ENCODE data around the gene PIH1D1. TPM values are rescaled to one million over a fixed set of nuclear protein-coding genes. Genes with fewer than 3 reads are reported as not detected.

The PIH1D1 gene
- total and polyA plus RNA-seq, 2 of the 13 experiments (the other 11 are each of a cell fraction or from before 2014, with no cell fraction given) = 110 to 137 TPM

DNA sequence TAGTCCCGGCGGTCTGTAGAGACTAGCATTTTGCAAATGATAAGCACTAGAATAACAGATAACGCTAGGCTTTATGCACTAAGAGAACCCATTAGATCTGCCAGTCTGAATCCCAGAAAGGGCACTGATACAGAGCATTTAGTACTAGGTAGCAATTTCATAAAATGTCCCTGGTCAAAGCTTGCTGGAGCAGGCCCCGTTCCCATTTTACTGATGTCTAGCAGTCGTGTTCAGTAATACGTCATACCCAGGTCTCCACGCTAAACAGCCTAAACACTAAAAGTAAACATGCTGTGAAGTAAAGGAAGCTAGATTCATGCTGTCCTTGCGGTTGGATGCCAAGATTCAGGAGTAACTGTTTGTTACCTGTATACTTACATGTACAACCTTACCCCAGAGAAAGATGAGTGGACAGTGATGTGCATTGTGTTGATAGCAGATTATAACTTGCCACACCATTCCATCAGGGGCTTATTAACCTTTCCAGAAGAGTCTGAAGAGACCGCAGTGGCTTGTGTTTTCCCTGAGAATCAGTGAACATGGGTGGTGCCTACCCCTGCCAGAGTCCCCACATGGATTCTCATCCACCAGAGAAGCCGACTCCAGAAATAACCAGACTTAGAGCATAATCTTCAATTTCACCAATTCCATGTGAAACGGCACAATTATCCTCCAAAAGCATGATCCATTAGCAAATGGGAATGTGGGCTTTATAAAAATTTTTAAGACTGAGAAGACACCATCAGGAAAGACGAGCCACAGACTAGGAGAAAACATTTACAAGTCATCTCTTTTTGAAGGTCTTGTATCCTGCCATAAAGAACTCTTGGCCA is 41.2 kb upstream of the PIH1D1 start (continued):
- TF ChIP-seq ZNF777 (CRISPR knock-in tag; IDR thresholded peaks at IDR 0.05) = no peak
- peak; percentile 99 for TF ChIP-seq RBM22 (optimal IDR thresholded peaks at IDR 0.05; ENCODE audit: low read length)
- no peak for TF ChIP-seq SP140L (CRISPR knock-in tag; IDR thresholded peaks at IDR 0.05; ENCODE audit: borderline replicate concordance)
- TF ChIP-seq, protein P1, sequence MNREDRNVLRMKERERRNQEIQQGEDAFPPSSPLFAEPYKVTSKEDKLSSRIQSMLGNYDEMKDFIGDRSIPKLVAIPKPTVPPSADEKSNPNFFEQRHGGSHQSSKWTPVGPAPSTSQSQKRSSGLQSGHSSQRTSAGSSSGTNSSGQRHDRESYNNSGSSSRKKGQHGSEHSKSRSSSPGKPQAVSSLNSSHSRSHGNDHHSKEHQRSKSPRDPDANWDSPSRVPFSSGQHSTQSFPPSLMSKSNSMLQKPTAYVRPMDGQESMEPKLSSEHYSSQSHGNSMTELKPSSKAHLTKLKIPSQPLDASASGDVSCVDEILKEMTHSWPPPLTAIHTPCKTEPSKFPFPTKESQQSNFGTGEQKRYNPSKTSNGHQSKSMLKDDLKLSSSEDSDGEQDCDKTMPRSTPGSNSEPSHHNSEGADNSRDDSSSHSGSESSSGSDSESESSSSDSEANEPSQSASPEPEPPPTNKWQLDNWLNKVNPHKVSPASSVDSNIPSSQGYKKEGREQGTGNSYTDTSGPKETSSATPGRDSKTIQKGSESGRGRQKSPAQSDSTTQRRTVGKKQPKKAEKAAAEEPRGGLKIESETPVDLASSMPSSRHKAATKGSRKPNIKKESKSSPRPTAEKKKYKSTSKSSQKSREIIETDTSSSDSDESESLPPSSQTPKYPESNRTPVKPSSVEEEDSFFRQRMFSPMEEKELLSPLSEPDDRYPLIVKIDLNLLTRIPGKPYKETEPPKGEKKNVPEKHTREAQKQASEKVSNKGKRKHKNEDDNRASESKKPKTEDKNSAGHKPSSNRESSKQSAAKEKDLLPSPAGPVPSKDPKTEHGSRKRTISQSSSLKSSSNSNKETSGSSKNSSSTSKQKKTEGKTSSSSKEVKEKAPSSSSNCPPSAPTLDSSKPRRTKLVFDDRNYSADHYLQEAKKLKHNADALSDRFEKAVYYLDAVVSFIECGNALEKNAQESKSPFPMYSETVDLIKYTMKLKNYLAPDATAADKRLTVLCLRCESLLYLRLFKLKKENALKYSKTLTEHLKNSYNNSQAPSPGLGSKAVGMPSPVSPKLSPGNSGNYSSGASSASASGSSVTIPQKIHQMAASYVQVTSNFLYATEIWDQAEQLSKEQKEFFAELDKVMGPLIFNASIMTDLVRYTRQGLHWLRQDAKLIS (CRISPR knock-in tag; IDR thresholded peaks at IDR 0.05) = peak; percentile 74
- peak; percentile 14; the same call in 1 of the 2 replicates for TF ChIP-seq CBFB (CRISPR knock-in tag; IDR thresholded peaks at IDR 0.05)
- TF ChIP-seq ZNF547 (CRISPR knock-in tag; IDR thresholded peaks at IDR 0.05) = no peak

DNA sequence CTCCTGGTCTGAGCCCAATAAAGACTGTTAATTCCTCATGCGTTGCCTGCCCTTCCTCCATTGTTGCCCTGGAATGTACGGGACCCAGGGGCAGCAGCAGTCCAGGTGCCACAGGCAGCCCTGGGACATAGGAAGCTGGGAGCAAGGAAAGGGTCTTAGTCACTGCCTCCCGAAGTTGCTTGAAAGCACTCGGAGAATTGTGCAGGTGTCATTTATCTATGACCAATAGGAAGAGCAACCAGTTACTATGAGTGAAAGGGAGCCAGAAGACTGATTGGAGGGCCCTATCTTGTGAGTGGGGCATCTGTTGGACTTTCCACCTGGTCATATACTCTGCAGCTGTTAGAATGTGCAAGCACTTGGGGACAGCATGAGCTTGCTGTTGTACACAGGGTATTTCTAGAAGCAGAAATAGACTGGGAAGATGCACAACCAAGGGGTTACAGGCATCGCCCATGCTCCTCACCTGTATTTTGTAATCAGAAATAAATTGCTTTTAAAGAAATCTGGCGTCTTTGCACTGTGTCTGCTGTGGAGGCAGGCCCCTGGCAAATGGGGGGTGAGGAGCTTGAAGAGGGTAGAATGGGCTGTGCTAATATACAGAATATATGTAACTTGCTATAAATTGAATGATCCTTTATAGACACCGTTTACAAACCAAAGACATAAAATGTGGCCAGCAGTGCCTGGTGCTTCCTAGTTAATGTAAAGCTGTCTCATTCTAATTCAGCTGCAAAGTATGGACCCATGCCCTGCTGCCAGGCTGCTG is 40.4 kb upstream of the PIH1D1 start:
- peaks cover 0 to 6% of the 10 kb centered on the region in 2 experiments; a peak in 1 of 5 replicates for H3K27me3 ChIP-seq (ENCODE audit: control insufficient read depth in 1 of 2, insufficient read depth in 2 of 2, low read length in 2 of 2)
- DNase-seq (ENCODE audit: low spot score) = no peak
- H3K4me1 ChIP-seq (ENCODE audit: insufficient read depth, low read length) = peaks cover 32% of the 10 kb centered on the region
- no peak for FAIRE-seq
- H3K79me2 ChIP-seq (ENCODE audit: insufficient read depth, low read length) = peaks cover 44% of the 10 kb centered on the region
- H4K20me1 ChIP-seq (ENCODE audit: insufficient read depth, low read length) = peaks cover 45% of the 10 kb centered on the region
- ChIA-PET POLR2A (interaction anchor here (0.7 to 1.8 kb wide), 6 partner anchors 13 to 148 kb away, joined by 3 to 10 read pairs (median 4); partner anchors contain the start of genes ALDH16A1, FCGRT, NOSIP and PIH1D1), CTCF (ENCODE audit: low intra/inter-chr PET ratio, low total read pairs) (no interaction called here)
- no peak for ATAC-seq
- no peaks in the 10 kb centered on the region for H3K9me3 ChIP-seq (ENCODE audit: low read length)
- TSS peak; percentile 26 for BruUV-seq (replicated peaks)
- 90% methylated on average over 4 of the region's 7 CpGs for WGBS (ENCODE audit: low lambda C conversion rate)
- no peak overlapping the region for H2AFZ ChIP-seq (ENCODE audit: low read length)
- H3K9ac ChIP-seq (ENCODE audit: insufficient read depth, low read depth, low read length) = no peak overlapping the region
- no peak overlapping the region for H3K4me2 ChIP-seq (ENCODE audit: low read depth, low read length)
- intact Hi-C loops (cut with micrococcal nuclease; ENCODE audit: unreplicated experiment) (no loop called here), in situ Hi-C loops (cut with HindIII; ENCODE audit: extremely low pct_ligation_motif_present, low pct_unique_long_range_greater_than_20kb) (no loop called here)
- H3K36me3 ChIP-seq (replicated peaks in 1 of 2; ENCODE audit: control insufficient read depth in 1 of 2, insufficient read depth in 2 of 2, low read length in 2 of 2) = peaks cover 19 to 40% of the 10 kb centered on the region in 2 experiments
- peak overlapping the region; percentile 27 for H3K27ac ChIP-seq (ENCODE audit: extremely low read length, insufficient read depth, low read length)
- no peak overlapping the region for H3K4me3 ChIP-seq (replicated peaks in 1 of 3; ENCODE audit: insufficient read depth in 1 of 3, low read depth in 2 of 3, low read length in 3 of 3)
- TF ChIP-seq SNAI1 (CRISPR knock-in tag; IDR thresholded peaks at IDR 0.05; ENCODE audit: borderline replicate concordance) (no peak), RBFOX2 (IDR thresholded peaks at IDR 0.05; ENCODE audit: low read depth, low read length) (peak; percentile 89), POLR2AphosphoS2 (IDR thresholded peaks at IDR 0.05; ENCODE audit: low read depth, low read length) (peak; percentile 78; the same call in 1 of the 2 replicates), IRX3 (CRISPR knock-in tag; IDR thresholded peaks at IDR 0.05; ENCODE audit: borderline replicate concordance, low read depth) (0 out of 2 replicates have a peak, but pooled peaks have one; percentile 39), NR2F2 (IDR thresholded peaks at IDR 0.05; ENCODE audit: borderline replicate concordance, low read depth) (0 out of 2 replicates have a peak, but pooled peaks have one; percentile 39), AGO2 (optimal IDR thresholded peaks at IDR 0.05; ENCODE audit: low read depth, low read length) (peak; percentile 89)
